ENCODE data around the gene CACNB2.

- TF ChIP-seq EMX1 (CRISPR knock-in tag; IDR thresholded peaks at IDR 0.05) (no peak), ZNF219 (CRISPR knock-in tag; IDR thresholded peaks at IDR 0.05; ENCODE audit: borderline replicate concordance) (no peak)
Observed at GRCh38 chr10:18185621-18186020, 45.4 kb downstream of the CACNB2 start.
